ENCODE measurements around the gene KRT75.

KRT75 gene

DNA sequence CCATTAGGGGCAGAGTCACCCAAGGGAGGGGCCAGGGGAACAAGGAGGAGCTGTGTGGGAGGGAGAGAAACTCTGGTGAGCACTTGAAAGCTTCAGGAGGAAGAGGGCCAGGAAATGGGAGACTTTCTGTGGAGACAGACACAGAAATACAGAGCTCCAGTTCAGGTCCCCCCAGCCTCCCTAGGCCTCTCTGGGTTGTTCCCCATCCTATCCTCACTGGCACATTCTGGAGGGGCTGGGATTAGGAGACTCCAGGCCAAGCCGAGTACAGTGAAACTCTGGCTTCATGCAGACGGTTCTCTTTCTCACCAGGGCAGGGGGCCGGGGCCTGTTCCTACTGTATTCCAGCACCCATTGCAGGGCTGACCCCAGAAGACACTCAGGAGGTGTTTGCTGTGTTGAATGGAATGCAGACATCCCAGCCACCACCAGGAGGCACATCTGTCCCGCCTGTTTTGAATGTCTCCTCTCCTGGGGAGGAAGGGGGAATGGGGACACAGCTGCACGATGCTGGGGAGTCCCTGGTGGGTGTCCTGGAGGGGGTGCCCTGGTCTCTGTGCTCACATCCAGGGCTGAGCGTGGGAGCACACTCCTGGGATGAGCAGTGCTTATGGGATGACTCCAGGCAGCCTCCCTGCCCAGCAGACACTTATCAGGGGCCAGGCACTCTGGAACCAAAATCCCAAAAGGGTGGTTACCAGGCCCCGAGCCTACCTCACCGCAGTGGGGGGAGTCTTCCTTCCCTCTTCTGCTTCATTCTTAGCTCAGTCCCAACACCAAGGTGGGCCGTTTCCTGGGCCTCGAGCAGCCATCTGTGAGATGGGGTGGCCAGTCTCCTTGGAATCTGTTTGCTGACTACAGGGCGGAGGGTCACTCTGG is 43.2 kb downstream of the KRT75 start:
- DNase-seq = peak; percentile 53

DNA sequence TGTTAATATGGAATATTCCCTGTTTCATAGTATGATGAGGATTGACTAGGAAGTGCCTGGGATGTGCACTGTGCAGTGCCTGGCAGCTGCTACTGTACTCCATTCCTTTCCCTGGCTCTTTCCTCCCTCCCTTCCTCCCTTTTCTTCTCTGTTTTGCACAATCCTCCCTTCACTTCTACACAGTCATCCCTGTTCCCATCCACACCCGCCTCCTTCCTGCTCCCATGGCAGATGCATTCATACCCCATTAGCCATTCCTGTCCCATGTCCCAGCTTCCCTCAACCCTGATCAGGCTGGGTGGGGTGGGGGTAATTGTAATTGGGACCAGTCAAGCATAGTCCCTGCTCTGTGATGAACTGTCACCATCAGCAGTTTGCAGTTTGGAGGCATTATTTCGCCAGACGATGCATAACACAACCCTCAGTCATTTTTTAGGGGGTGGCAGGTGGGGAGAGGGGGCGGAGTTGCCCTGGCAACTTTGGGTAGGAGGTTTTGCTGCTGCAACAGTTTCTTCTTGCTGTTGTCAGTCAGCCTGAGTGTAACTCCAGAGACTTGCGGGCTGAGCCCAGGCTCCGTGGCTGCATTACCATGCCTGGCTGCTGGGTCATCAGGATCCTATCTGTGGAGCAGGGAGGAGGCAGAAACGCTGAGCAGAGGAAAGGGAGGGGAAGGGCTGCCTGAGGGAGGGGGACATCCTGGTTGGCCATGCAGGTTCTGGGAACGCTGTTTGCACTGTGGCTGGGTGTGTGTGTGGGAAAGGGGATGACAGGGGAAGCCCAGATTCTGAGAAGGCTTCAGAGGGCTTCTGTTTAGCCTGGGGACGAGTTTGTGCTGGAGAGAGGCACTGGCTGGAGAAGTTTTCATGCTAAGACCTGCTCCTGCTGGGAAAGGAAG is 44.6 kb downstream of the KRT75 start:
- DNase-seq = peak; percentile 48

DNA sequence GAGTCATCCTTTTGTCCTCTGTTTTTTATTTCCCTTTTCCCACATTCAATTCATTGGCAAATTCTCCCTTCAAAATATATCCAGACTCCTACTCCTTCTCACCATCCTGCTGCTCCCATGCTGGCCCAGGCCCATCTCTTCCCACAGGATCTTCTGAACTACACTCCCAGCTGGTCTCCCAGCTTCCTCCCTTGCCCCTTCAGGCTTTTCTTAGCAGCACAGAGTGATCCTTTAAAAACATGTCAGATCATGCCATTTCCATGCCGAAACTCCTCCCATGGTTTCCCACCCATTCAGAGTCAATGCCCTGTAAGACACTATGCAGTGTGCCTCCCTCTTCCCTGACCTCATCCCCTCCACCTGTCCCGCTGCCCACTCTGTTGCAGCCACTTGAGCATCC is 46.3 kb downstream of the KRT75 start:
- DNase-seq = no peak

DNA sequence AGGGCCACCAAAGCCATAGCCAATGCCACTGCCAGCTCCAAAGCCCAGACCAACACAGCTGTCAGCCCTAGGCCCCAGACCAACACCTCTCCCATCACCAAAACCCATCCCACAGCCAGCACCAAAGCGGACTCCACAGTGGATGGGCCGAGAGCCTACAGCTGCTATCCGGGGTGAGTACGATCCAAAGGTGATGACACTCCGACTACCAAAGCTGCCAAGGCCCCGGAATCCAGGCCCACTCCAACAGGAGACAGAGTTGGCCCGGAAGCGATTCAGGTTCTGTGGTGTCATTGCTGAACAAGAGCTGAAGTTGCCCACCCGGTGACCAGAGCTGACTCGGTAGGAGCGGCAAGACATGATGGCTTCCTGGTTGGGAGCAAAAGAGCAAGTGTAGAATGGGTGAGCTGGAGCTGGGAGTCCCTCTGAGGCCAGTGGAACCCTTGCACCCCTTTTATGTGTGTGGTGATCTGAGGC is 48.9 kb downstream of the KRT75 start, which contains the start of gene KRT84:
TSS of gene KRT84 (minus strand) at position 427 of the 477 bp plus-strand sequence. CDS start at position 360, 67 bp downstream.
- no peak for DNase-seq

DNA sequence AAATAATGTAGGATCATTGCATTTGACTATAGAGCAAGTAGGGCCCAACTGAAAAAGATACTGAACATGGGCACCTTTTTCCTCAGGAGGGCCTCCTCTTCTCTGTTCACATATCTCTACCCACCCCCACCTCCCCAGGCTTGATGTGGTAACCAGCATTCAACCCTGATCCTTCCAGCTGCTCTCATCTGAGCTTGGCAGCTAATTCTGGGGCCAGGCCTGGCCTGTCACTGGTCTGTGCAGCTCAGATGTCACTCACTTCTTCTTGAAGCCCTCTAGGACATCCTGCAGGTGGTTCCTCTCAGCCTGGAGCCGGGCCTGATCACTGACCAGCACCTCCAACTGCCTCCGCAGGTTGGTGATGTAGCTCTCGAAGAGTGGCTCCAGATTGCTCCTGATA is 50.8 kb downstream of the KRT75 start:
- DNase-seq = no peak

DNA sequence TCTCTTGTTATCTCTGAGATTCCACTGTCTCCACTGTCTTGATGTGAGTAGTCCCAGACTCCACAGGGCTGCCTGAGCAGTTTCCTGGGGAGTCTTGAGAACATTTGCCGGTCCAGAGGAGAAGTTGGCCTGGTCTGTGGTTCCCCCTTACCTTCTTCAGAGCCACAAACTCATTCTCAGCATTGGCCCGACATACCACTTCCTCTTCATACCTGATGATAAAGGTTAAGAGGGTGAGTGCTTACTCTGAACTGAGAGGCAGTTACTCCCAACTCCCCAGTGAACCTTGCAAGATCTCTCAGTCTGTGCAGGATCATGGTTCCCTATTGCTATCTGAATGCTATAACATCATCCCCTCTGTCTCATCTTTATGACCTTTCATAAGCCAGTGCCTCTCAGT is 51.3 kb downstream of the KRT75 start:
- DNase-seq = no peak

DNA sequence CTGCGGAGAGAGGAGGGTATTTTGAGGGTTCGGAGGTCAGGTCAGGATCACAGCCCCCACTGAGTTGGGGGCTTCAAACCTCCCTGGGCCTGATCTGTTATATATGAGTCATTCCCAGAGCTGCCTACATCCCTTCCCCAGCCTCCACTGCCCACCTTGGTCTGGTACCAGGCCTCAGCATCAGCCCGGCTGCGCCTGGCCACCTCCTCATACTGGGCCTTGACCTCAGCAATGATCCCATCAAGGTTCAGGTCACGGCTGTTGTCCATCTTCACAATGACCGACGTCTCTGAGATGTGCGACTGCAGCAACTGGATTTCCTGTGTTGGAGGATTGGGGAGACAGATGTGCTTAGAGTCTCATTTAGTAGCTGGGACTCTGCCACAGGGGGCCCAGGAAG is 53.0 kb downstream of the KRT75 start:
- no peak for DNase-seq

DNA sequence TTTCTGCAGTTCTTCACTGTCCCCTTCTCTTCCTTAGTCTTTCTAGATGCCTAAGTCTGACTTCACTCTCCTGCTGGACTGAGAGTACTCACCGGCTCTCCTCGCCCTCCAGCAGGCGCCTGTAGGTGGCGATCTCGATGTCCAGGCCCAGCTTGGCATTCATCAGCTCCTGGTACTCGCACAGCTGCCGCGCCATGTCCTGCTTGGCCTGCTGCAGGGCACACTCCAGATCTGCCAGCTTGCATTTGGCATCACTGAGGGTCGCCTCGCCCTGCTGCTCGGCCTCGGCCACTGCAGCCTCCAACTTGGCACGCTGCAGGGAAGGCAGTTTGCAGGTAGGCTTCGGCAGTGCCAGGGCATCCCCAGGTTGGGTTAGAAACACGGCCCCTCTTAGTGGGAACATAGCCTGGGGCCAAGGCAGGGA is 53.9 kb downstream of the KRT75 start:
- no peak for DNase-seq

DNA sequence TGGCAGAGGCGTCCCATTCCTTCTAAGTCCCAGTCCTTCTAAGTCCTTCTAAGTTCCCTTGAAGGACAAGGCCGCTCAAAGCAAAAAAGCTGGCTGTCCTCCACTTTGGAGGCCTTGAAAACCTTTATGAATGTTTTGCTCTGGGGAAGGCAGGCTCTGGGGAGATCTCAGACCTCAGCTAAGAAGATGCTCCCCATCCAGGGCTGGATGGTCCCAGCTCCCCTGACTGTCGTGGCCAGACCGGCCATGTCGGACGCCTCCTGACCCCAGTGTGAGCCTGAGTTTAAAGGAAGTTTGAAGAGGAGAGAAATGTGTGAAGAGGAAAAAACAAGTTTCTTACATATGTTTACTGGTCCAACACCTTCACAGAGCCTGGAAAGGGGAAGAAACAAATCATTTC is 54.6 kb downstream of the KRT75 start:
- DNase-seq = no peak

DNA sequence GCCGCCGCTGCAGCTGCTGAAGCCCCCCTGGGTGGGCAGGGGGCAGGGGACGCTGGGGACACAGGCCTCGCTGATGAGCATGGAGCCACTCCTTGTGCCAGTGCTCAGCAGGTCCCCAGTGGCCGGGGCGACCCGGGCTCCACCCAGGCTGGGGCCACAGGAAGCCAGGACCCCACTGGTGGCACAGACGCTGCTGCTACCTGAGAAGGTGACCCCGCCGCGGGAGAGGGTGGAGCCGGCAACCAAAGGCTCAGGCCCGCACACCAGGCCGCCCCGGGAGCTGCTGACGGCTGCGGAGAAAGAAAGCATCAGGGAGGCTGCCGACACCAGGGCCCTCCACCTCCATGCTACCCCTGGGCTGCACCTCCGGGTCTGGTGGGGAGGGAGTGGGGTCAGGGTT is 56.1 kb downstream of the KRT75 start:
- no peak for DNase-seq

DNA sequence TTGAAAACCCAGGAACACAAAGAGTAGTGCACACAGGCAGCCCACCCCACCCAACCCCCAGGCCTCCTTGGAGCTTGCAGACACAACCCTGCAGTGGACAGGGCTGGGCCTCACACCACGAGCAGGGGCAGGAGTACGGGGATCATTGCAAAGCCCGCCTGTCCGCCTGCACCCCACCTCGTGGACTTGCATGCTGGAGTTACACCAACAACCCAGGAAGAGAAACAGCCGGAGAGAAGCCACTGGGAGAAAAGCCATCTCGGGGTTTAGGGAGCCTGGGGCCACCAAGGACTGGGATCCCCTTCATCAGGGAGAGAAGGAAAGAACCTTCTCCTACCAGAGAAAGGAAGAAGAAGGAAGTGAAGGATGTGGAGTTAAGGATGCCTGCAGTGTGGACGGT is 56.9 kb downstream of the KRT75 start:
- DNase-seq = no peak
